Fibroblast of skin of right biceps (primary cell): Measurements from ENCODE around the gene PNKP.

ENCODE experiments used
- DNase-seq: peaks from one replicate; pipeline ENCODE4 v3.0.0-alpha.2; 2013

The PNKP gene

DNA sequence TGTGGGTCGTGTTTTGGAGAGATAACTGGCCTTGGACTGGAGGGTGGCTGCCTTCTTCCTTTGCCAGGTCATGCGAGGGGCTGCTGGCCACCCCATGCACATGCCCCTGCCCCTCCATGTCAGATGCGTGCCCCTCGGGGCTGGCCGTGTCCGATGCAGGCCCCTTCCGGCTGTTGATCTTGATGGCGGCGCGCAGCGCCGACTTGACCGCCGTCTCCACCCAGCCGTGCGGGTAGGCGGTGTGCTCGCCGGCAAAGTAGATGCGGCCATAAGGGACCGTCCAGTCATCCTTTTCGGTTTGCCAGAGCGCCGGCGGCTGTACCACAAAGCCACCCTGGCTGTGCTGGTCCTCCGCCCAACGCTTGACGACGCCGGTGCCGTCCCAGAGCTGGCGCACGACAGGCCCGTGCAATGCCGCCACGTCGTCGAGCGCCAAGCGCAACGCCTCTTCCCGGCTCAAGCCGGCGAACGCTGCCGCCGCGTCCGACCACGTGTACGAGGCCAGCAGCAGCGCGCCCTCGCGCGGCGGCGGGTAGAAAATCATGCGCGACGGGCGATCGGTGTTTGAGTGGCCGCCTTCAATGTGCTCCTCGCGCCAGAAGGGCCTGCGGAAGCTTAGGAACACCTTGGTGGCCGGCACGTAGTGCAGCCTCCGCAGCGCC lies 22.4 kb upstream of the PNKP start:
- peak; percentile 75 for DNase-seq

DNA sequence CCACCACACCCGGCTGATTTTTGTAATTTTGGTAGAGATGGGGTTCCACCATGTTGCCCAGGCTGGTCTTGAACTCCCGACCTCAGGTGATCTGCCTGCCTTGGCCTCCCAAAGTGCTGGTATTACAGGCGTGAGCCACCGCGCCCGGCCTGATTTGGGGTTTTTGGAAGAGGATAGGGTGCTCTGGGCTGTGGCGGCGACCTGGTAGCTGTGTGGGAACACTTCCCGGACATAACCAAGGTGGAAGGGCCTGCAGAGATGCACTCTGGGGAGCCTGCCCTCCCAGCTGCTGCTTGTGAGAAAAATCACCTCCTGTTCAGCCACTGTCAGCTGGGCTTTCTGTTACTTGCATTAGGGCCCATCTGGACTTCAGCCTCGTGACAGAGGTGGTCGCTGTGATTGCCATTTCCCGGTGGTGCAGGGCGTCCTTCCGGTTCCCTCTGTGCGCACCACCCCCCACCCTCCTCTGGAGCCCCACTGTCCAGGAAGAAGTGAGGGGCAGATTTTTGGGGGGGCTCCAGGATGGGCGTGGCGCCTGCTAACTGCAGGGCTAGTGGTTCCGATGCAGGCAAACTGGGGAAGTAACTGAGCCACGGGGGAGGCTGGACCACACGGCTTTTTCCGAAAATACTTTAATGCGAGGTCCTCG lies 21.8 kb upstream of the PNKP start:
- DNase-seq: no peak

DNA sequence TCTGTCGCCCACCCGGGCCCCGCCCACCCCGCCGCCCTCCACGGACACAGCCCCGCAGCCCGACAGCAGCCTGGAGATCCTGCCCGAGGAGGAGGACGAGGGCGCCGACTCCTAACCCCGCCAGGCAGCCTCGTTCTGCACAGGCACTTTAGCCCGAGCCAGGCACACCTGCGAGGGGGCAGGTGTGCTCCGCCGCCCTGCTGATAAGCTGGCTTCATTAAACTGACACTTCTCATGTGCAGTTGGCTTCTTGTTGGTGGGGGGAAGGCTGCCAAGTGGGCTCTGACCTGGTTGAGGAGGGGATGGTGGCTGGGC lies 21.1 kb upstream of the PNKP start:
- DNase-seq: no peak

DNA sequence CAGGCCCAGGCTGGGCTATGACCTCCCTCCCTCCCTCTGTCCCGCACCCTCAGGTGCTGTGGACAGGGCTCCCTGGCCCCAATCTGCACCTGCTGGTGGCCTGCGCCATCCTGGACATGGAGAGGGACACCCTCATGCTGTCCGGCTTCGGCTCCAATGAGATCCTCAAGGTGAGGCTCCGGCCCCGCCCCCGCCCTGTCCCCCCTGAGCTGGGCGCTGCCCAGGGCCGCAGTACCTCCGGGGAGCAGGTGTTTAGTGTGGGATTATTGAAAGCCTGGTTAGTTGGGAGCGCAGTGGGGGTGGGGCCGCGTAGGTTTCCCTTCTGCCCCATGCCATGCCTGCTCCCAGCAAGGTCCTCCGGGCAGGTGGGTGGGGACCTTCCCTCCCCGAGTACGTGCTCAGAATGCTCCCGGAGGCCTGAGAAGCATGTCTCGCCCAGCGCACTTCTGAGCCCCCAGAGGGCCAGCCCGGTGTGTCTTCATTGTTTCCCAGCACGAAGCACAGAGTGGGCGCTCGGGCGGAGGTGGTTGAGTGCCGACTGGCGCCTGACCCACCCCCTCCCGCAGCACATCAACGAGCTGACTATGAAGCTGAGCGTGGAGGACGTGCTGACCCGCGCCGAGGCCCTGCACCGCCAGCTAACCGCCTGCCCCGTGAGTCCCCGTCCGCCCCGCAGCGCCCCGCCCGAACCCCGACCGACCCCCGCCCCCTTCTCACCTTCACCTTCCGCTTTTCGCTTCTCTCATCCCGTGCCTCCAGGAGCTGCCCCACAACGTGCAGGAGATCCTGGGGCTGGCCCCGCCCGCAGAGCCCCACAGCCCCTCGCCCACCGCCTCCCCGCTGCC lies 20.5 kb upstream of the PNKP start:
- no peak for DNase-seq

DNA sequence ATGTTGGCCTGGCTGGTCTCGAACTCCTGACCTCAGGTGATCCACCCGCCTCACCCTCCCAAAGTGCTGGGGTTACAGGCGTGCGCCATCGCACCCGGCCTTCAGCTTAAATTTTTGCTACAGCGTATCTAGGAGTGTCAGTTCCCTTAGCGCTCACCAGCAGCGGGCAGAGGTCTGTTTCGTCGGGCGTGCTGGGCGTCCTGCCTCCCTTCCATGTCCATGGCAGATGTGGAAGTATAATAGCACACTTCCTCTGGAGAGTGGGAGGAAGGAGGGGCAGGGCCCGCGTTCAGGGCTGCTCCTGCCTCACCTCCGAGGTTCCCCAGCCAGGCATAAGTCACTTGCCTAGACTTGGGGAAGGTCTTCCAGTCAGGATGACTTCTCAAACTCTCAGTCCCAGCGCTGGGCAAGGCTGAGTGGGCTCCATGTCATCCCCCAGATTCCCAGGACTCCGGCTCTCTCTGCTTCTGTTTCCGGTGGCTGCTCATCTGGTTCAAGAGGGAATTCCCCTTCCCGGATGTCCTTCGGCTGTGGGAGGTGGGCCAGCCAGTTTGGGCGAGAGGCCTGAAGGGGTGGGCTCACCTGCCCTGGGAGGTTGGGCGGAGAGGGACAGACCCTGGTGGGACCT lies 19.8 kb upstream of the PNKP start:
- no peak for DNase-seq

DNA sequence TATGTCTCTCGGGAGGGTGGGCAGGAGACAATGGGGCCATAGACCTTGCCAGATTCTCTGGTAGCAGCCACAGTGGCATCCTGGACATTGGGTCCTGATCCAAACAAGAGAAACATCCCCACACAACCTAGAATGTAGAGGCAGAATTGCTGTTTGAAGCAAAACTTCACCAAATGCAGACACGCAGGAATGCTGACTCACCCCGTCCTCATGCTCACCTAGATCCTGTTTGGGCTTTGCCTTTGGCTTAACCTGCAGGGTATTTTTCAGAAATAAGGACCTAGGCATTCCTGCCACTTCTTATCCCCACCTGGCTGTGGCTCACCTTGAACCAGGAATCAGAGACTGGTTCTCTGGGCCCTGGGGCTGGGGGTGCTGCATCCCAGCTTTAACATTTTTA lies 17.4 kb upstream of the PNKP start:
- no peak for DNase-seq

DNA sequence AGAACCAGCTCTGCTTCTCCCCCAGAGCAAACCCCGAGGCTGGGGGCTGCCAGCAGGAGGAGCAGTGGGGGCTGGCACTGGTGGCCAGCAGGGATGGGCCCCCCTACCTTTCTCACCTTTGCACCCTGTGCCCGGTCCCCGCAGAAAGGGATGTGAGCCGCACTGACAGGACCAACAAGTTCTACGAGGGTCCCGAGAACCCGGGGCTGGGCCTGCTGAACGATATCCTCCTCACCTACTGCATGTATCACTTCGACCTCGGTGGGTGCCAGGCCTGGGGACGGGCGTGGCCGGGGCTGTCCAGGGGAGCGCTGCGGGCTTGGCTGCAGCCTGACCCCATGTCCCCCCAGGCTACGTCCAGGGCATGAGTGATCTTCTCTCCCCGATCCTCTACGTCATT lies 16.7 kb upstream of the PNKP start:
- DNase-seq: no peak

DNA sequence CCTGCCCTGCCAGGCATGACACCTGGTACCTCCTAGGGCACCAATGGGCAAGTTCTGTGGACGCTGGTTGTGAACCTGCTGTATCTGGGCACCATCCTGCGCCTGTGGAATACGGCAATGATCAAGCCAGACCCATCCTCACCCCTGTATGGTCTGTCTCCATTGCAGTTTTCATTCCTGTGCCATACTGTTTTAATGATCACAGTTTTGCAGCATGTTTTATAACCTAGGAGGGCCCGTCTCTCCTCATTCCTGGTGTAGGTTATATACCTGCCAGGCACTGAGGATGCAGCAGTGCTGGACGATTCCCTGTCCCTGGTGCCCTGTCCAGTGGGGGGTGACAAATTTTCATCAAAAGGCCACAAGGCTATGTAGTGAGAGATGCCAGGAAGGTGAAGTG lies 15.7 kb upstream of the PNKP start:
- DNase-seq: no peak

DNA sequence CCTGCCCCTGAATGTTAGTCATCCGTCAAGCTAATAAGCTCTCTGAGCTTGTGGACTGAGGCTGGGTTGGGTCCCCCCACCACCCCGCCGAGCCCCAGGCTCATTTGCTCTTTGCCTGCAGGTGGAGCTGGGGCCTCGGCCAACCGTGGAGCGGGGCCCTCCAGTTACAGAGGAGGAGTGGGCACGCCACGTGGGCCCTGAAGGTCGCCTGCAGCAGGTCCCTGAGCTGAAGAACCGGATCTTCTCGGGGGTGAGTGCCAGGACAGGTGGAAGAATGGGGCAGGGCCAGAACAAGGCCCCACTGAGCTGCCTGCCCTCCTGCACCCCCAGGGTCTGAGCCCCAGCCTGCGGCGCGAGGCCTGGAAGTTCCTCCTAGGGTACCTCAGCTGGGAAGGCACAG lies 15.3 kb upstream of the PNKP start:
- no peak for DNase-seq

DNA sequence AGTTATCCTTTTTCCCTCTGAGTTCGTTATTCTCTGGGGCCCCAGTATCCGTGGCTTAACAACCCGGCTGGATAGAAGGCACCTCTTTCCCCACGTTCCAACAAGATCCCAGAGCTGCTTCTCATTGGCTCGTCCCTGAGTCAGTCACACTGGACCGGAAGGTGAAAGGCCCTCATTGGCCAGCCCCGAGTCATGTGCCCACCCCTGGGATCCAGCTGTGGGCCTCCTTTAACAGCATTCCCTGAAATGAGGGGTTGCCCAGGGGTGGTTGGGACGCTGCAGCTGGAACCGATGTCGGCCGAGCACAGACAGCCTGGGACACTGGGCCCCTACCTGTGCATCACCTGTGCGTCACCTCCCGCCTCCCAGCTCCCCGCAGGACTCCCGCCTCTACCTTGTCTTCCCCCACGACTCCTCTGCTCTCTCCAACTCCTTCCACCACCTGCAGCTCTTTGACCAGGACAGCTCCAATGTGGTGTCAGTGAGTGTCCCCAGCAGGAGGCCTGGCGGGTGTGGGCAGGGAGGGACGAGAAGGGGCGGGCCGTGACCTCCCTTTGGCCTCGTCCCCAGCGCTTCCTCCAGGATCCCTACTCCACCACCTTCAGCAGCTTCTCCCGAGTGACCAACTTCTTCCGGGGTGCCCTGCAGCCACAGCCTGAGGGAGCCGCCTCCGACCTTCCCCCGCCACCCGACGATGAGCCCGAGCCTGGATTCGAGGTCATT lies 14.5 kb upstream of the PNKP start:
- peak; percentile 39 for DNase-seq

DNA sequence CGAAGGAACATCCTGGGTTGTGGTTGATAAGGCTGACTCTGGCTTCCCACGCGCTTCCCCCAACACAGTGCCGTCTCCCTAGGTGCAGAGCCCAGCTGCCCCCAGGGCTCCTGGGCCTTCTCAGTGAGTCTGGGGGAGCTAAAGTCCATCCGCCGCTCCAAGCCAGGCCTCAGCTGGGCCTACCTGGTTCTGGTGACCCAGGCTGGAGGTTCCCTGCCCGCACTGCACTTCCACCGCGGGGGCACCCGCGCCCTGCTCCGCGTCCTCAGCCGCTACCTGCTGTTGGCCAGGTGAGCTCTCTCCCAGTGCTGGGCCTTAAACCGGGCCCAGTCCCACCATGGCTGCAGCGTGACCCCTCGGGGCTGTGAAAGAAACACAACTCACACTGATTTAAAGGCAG lies 13.8 kb upstream of the PNKP start:
- DNase-seq: no peak

DNA sequence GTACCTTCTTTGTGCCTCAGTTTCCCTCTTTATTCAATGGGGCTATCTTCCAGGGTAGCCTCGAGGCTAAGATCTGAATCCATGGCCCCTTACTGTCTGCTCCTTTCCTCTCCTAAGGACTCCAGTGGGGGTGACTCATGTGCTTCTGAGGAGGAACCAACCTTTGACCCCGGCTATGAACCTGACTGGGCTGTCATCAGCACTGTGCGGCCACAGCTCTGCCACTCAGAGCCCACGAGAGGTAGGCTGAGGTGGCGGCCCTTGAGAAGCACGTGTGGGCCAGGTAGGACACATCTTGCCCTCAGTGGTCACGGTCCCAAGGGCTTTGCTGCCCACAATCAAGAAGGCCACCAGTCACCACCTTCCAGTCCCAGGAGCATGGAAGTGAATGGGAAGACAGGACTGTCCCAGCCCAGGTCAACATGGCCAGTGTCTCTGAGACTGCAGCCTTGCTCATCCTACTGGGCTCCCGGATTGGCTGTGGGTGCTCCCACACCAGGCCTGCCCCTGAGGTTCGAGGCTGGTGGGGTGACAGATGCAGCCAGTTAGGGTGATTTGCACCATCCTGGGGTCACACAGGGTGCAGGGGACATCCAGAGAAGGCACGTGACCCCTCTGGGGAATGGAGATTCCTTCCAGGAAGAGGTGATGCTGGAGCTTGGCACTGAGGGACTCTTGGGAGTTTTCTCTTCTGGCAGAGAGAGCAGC lies 12.9 kb upstream of the PNKP start:
- no peak for DNase-seq

DNA sequence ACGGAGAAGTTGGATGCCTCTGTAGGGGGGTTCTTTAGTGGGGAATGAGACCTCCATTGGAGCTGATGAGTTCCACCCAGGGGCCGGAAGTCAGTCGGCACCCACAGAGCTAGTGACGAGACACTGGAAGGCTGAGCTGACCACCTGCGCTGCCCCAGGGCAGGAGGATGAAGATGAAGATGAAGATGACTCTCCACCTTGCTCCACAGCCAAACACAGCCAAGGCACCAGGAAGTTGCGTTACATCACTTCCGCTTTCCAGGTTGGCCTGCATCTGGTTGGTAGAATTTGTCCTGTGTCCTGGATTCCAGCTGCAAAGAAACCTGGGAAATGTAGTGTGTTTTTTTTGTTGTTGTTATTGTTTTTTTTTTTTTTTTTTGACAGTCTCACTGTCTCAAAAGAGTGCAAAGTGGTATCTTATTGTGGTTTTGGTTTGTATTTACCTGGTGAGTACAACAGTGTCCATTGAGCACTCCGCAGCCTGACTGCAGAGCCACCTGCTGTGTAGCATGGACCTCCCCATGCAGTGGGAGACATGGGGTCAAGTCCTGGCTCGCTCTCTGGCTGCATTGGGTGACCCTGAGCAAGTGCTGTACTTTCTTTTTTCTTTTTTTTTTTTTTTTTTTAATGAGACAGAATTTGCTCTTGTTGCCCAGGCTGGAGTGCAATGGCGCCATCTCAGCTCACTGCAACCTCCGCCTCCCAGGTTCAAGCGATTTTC lies 12.0 kb upstream of the PNKP start:
- no peak for DNase-seq

DNA sequence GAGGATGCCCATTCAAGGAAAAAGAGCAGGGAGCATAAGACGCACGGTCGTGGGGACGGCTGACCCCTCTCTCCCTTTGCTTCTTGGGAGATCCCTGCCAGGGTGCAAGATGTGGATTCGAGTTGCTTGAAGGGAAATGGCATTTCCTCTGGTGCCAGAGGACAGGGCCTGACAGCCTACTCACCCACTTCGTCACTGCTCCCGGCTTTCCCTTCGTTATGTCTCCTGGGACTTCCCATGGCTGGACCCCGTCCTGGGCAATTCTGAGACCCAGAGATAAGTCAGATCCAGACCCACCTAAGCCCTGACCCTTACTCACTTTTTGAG lies 11.3 kb upstream of the PNKP start:
- DNase-seq: no peak

DNA sequence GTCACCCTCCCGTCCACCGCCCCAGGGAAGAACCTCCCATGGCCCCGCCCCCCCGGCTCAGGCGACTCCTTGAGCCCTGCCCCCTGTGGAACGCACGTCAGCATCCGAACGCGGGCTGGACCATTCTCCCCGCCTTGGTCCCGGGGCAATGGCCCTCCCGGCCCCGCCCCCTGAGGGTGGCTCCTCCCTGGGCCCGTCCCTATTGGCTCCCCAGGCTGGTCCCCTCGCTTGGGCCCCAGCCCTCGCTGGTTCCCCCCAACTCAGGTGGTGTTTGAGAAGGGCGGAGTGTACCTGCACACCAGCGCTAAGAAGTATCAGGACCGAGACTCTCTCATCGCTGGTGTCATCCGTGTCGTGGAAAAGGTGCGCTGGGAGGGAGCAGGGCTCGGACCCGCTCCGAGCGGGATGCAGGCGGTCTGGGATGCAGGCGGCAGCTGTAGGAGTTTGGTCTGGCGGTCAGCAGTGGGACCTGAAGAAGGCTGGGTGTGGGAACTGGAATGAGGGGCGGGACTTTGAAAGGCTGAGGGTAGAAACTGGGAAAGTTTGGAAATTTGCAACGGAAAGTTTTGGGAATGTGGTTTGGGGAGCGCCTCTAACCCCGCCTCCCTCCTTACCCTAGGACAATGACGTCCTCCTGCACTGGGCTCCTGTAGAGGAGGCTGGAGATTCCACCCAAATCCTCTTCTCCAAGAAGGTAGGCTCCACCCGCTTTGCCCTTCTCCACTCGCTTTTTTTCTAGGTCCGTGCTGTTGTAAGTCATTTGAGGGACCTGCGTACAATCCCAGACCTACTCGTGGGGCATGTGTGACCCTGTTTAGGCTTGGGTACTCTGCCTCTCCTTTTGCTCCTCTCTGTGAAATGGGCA lies 10.7 kb upstream of the PNKP start:
- DNase-seq: peak; percentile 98

DNA sequence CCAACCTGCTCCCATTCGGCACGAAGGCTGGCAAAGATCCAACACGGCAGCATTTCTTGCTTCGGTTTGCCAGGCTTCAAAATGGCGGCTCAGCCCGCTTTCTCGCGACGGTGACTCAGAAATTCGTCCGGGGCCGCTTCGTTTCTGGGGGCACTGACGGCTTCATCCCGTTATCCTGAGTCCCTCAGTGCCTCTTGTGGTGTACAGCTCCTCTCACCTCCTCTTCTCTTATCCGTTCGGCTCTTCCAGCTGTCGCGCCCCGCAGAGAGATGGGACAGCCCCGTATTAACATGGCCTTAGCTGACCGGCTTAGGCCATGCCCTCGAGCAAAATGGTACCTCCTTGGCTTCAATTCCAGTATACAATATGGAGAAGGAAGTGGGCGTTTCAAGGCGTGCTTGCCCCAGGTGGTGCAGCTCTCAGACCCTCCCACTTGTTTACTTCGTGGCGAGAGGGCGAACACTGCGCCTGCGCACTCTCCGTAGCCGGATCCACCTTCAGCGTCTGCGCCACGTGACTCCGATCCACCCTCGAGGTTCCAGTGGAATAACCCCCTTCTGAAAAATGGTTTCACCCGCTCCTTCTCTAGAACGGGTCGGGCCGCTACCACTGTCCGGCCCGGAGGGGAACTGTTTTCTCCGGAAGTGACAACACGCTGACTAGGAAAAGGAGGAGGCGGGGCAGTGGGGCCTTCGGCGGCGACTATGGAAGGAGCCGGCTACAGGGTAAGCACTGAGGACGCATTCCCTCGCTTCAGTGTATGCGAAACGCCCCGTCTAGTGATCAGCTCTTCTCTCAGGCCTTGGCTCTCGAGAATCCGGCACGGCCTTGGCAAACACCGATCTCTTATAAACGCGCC lies 9.9 kb upstream of the PNKP start, which contains the start of the genes AKT1S1 and TBC1D17:
TSS of gene AKT1S1 (minus strand) at position 336 of the 859 bp plus-strand sequence. CDS start 4,060 bp downstream, outside the sequence.
TSS of gene TBC1D17 (plus strand) at position 683 of the 859 bp plus-strand sequence. CDS start at position 705, 22 bp downstream.
- DNase-seq: peak; percentile 100

DNA sequence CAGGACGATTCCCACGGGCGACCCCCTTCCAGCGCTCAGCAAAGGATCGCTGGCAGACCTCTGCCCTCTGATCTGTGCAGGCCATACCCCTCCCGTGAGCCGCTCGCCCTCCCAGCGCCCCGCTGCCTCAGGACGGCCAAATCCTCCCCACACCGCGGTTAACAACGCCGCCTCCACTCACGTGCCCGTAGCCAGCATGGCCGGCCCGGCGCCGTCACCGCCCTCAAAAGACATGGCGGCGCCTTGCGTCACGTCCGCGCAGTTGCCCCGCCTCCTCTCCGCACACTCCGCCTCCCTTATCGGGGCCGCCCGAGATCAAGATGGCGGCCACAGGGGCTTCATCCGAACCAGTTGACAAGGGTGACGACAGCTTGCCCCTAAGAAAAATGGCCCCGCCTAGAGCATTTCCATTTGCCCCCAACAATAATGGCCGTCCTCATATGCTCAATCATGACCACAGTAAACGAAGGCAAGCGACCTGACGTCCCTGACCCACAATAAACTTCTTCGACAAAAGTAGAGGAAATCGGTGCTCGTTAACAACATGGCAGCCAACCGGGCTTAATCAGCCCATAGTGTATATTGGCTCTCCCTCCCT lies 9.1 kb upstream of the PNKP start:
- DNase-seq: peak; percentile 99

DNA sequence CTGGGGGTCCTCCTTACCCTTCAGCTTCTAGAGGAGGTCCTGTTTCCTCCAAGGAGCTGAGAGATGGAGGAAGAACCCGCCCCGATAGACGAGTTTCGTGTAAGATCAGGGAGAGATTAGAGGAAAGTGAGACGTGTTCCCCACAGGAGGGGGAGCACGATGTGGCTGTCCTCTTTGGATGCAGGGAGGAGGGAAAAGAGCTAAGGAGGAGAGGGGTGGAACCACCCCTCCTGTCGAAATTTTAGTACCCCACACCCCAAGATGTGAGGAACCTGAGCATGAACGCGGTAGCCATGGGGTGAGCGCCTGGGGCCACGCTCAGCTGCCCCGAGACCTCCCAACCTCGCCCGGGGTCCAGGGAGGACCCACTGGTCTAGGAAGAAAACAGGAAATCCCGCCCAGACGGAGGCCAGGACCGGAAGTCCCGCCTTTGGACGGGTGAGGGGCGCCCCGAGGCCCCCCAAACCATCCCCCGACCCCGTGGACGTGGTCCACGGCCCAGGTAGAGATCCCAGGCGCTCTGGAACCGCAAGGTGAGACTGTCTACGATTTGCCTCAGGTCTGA lies 8.6 kb upstream of the PNKP start:
- peak; percentile 51 for DNase-seq

DNA sequence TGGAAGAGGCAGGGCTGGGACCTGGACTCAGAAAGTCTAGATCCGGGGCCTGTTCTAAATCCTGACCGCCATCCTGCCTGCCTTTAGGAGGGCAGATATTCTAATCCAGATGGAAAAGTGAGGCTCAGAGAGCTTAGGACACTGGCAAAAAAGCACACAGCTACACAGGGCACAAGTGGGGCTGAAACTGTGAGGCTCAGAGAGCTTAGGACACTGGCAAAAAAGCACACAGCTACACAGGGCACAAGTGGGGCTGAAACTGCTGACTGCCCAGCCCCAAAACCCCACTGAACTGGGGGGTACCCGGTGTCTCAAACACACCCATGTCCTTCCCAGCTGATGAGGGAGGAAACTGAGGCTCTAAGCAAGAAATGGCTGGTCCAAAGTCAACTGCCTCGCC lies 7.8 kb upstream of the PNKP start:
- DNase-seq: no peak
